ENCODE measurements around the gene SULT1C4. TPM values are rescaled to one million over a fixed set of nuclear protein-coding genes. Genes with fewer than 3 reads are reported as not detected.

Gene SULT1C4
- total RNA-seq, 4 donors from 2014 or later, result 0.27 to 0.79 TPM; not detected in 2

DNA sequence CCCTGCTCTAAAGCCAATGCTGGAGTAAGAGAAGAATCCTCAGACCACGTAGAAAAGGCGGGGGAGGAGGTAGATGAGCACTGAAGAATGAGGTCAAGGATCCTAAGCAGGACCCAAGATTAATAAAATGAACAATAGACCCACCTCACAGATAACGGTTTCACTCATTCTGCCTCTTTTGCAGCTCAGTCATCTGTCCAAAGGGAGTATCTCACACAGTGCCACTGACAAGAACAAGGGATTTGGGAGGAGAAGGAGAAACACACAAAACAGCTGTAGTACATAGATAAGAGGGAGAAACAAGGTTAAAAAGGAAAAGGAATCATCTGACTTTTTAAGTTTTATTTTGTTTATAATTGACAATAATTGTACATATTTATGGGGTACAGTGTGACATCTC, 30.9 kb upstream of the SULT1C4 start:
- DNase-seq, result no peak
- no peak overlapping the region for H3K27ac ChIP-seq
- peaks cover 0 to 7% (median 0%) of the 10 kb centered on the region in 4 donors for H3K4me1 ChIP-seq
- H3K36me3 ChIP-seq, result no peaks in the 10 kb centered on the region
- TF ChIP-seq POLR2A (IDR thresholded peaks at IDR 0.05) (no peak), POLR2AphosphoS5 (IDR thresholded peaks at IDR 0.05) (no peak), EP300 (IDR thresholded peaks at IDR 0.05; ENCODE audit: low read depth) (no peak)
- TF ChIP-seq, protein P1, sequence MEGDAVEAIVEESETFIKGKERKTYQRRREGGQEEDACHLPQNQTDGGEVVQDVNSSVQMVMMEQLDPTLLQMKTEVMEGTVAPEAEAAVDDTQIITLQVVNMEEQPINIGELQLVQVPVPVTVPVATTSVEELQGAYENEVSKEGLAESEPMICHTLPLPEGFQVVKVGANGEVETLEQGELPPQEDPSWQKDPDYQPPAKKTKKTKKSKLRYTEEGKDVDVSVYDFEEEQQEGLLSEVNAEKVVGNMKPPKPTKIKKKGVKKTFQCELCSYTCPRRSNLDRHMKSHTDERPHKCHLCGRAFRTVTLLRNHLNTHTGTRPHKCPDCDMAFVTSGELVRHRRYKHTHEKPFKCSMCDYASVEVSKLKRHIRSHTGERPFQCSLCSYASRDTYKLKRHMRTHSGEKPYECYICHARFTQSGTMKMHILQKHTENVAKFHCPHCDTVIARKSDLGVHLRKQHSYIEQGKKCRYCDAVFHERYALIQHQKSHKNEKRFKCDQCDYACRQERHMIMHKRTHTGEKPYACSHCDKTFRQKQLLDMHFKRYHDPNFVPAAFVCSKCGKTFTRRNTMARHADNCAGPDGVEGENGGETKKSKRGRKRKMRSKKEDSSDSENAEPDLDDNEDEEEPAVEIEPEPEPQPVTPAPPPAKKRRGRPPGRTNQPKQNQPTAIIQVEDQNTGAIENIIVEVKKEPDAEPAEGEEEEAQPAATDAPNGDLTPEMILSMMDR (IDR thresholded peaks at IDR 0.05), result no peak
- in situ Hi-C loops (cut with MboI; ENCODE audit: low pct_ligation_motif_present in 1 of 4, low pct_unique_long_range_greater_than_20kb in 1 of 4, low sequenced_read_pairs in 3 of 4) (loop anchor here in 1 of 4 donors (10.0 kb wide), 1 partner anchor 238 kb away; no protein-coding TSS in a partner anchor), intact Hi-C loops (cut with DNase I; ENCODE audit: low total_unique reads) (loop anchor here (10.0 kb wide), 1 partner anchor 238 kb away; no protein-coding TSS in a partner anchor)
- no peaks in the 10 kb centered on the region for H3K27me3 ChIP-seq
- no peaks in the 10 kb centered on the region for H3K9me3 ChIP-seq
- H3K4me3 ChIP-seq, result no peak overlapping the region
- WGBS, 2 donors (ENCODE audit: low coverage in 1 of 2), result 84 to 93% methylated on average over 3 of the region's 3 CpGs

DNA sequence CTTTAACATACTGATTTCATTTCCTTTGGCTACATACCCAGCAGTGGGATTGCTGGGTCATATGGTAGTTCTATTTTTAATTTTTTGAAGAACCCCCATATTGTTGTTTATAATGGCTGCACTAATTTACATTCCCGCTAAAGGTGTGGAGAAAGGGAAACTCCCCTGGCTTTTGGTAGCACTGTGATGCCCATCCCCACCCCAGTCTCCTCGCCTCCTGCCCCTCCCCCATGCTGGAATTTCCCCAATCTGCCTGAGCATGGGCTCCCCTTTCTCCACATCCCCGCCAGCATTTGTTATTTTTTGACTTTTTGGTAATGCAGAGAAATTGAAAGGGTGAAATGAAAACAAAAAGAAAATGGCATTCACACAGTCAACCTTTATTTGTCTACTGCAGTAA, 30.0 kb upstream of the SULT1C4 start:
- DNase-seq, result no peak
- Histone ChIP-seq H3K36me3 (no peaks in the 10 kb centered on the region), H3K27ac (no peak overlapping the region), H3K4me3 (no peak overlapping the region), H3K4me1 (peaks cover 0 to 7% (median 0%) of the 10 kb centered on the region in 4 donors), H3K9me3 (no peaks in the 10 kb centered on the region), H3K27me3 (no peaks in the 10 kb centered on the region)
- 70 to 82% methylated on average over 3 of the region's 3 CpGs for WGBS, 2 donors (ENCODE audit: low coverage in 1 of 2)
- intact Hi-C loops (cut with DNase I; ENCODE audit: low total_unique reads) (loop anchor here (10.0 kb wide), 1 partner anchor 237 kb away; no protein-coding TSS in a partner anchor), in situ Hi-C loops (cut with MboI; ENCODE audit: low pct_ligation_motif_present in 1 of 4, low pct_unique_long_range_greater_than_20kb in 1 of 4, low sequenced_read_pairs in 3 of 4) (loop anchor here in 1 of 4 donors (10.0 kb wide), 1 partner anchor 237 kb away; no protein-coding TSS in a partner anchor)
- no peak for TF ChIP-seq POLR2A (IDR thresholded peaks at IDR 0.05)
- no peak for TF ChIP-seq EP300 (IDR thresholded peaks at IDR 0.05; ENCODE audit: low read depth)
- TF ChIP-seq, protein P1 (IDR thresholded peaks at IDR 0.05), result no peak
- no peak for TF ChIP-seq POLR2AphosphoS5 (IDR thresholded peaks at IDR 0.05)

DNA sequence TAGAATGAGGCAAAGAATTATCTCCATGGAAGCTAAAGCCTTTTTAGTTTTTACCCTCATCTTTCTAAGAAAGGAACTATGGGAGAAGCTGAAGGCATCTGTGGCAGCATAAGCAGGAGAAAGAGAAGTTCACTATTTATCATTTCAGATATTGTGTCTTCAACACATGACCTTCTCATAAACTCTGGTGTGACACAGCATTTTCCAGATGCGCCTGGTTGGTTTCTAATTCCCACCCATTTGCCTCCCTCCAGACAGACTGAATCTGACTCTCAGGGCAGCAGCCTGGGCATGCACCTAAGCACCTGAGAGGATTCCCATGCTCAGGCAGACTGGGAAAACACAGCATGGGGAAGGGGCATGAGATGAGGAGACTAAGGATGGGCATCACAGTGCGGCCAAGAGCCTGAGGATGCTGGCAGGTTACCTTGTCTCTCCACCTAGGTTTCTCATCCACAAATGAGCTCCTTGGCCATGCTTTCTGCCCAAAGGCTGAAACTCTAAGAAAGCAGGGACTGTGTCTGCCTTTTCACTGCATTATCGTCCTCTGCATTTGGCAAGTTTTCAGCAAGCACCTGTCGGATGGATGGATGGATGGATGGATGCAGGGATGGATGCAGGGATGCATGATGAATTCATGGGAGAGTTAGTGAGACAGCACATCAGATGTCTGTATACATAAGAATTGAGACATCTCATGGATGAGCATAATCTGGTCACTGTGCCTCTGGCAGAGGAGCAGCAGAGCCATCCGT, 28.8 kb upstream of the SULT1C4 start:
- WGBS, 2 donors (ENCODE audit: low coverage in 1 of 2), result 79 to 81% methylated on average over 4 to 5 of the region's 5 CpGs
- Histone ChIP-seq H3K27me3 (no peaks in the 10 kb centered on the region), H3K4me1 (peaks cover 0 to 7% (median 0%) of the 10 kb centered on the region in 4 donors), H3K36me3 (no peaks in the 10 kb centered on the region), H3K27ac (no peak overlapping the region), H3K9me3 (no peaks in the 10 kb centered on the region), H3K4me3 (no peak overlapping the region)
- TF ChIP-seq EP300 (IDR thresholded peaks at IDR 0.05; ENCODE audit: low read depth) (no peak), POLR2A (IDR thresholded peaks at IDR 0.05) (no peak), POLR2AphosphoS5 (IDR thresholded peaks at IDR 0.05) (no peak)
- TF ChIP-seq, protein P1 (IDR thresholded peaks at IDR 0.05), result no peak
- in situ Hi-C loops (cut with MboI; ENCODE audit: low pct_ligation_motif_present in 1 of 4, low pct_unique_long_range_greater_than_20kb in 1 of 4, low sequenced_read_pairs in 3 of 4), result loop anchor here in 1 of 4 donors (10.0 kb wide), 1 partner anchor 236 kb away; no protein-coding TSS in a partner anchor
- no peak for DNase-seq
- intact Hi-C loops (cut with DNase I; ENCODE audit: low total_unique reads), result loop anchor here (10.0 kb wide), 1 partner anchor 236 kb away; no protein-coding TSS in a partner anchor

DNA sequence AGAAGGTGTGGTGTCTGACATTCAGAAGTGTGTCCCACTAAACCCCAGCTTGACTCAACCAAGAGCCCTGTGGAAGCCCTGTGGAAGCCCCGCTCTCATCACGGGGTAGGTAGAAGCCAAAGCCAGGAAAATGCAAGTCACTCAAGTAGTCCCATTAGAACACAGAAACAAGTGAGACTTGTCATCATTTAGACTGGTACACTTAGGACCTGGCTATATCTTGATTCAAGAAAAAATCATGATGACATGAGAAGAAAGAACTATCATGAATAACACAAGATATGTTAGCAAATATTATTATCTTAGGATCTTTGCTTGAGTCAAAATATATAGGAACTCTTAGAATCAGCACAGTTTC, 28.2 kb upstream of the SULT1C4 start:
- Histone ChIP-seq H3K27ac (no peak overlapping the region), H3K27me3 (no peaks in the 10 kb centered on the region), H3K4me1 (peaks cover 0 to 7% (median 0%) of the 10 kb centered on the region in 4 donors), H3K9me3 (no peaks in the 10 kb centered on the region), H3K4me3 (no peak overlapping the region), H3K36me3 (no peaks in the 10 kb centered on the region)
- intact Hi-C loops (cut with DNase I; ENCODE audit: low total_unique reads) (loop anchor here (10.0 kb wide), 1 partner anchor 235 kb away; no protein-coding TSS in a partner anchor), in situ Hi-C loops (cut with MboI; ENCODE audit: low pct_ligation_motif_present in 1 of 4, low pct_unique_long_range_greater_than_20kb in 1 of 4, low sequenced_read_pairs in 3 of 4) (loop anchor here in 1 of 4 donors (10.0 kb wide), 1 partner anchor 235 kb away; no protein-coding TSS in a partner anchor)
- no peak for DNase-seq
- no peak for TF ChIP-seq POLR2AphosphoS5 (IDR thresholded peaks at IDR 0.05)
- no peak for TF ChIP-seq POLR2A (IDR thresholded peaks at IDR 0.05)
- TF ChIP-seq, protein P1 (IDR thresholded peaks at IDR 0.05), result no peak
- WGBS, 2 donors (ENCODE audit: low coverage in 1 of 2), result 91% methylated on average over 2 of the region's 2 CpGs; no CpG with 5 or more reads in 1 of the 2 donors
